Measurements from ENCODE around the gene CABP7. TPM values are rescaled to one million over a fixed set of nuclear protein-coding genes. Genes with fewer than 3 reads are reported as not detected.
A peak's percentile ranks its signal among the peaks of the same experiment; 100 is the strongest.

CABP7 gene
- total and polyA plus RNA-seq, 11 donors: 0.03 to 0.11 TPM; not detected in 9

DNA sequence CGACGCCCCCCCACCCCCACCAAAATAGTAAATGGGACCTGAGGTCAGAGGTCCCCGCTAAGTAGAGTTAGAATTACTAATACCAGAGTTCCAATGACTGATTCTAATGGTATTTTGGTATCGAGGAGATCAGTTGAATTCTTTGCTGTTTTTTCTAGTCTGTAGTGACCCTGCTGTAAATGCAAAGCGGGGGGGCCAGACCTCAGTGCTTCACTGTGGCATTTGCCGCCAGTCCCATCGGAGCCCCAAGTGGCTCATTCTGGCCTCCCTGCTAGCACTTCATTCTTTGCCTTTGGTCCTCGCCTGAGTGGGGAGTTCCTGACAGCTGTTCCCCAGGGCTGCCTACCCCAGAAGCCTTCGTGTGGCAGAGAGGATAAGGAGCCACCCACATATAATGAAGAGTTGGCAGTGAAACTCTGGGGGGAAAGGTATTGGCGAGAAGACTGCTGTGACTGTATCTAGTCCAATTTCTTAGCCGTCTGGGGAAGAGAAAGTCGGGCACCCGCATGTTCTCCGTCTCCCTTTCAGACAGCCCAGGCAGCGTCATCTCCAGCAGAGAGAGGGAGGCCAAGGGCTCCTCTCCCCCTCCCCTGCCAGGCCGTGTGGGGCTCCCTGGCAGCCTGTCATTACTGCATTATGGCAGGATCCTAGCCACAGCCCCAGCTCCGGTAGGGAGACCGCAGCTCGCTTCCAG, 19.4 kb upstream of the CABP7 start:
- no peak overlapping the region for H3K4me3 ChIP-seq
- H3K36me3 ChIP-seq: peaks cover 0 to 15% (median 10%) of the 10 kb centered on the region in 9 donors
- DNase-seq (peak in 1 of 5 donors; percentile 48), ATAC-seq (no peak)
- intact Hi-C loops (cut with DNase I): loop anchor here in 1 of 10 donors (10.0 kb wide), 1 partner anchor 384 kb away; the partner anchor contains the start of gene HORMAD2
- no peaks in the 10 kb centered on the region for H3K9me3 ChIP-seq
- TF ChIP-seq, protein P1, sequence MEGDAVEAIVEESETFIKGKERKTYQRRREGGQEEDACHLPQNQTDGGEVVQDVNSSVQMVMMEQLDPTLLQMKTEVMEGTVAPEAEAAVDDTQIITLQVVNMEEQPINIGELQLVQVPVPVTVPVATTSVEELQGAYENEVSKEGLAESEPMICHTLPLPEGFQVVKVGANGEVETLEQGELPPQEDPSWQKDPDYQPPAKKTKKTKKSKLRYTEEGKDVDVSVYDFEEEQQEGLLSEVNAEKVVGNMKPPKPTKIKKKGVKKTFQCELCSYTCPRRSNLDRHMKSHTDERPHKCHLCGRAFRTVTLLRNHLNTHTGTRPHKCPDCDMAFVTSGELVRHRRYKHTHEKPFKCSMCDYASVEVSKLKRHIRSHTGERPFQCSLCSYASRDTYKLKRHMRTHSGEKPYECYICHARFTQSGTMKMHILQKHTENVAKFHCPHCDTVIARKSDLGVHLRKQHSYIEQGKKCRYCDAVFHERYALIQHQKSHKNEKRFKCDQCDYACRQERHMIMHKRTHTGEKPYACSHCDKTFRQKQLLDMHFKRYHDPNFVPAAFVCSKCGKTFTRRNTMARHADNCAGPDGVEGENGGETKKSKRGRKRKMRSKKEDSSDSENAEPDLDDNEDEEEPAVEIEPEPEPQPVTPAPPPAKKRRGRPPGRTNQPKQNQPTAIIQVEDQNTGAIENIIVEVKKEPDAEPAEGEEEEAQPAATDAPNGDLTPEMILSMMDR (IDR thresholded peaks at IDR 0.05): no peak
- no peak for TF ChIP-seq POLR2A (IDR thresholded peaks at IDR 0.05)
- peaks cover 0 to 24% (median 7%) of the 10 kb centered on the region in 12 donors for H3K4me1 ChIP-seq
- H3K27ac ChIP-seq: no peak overlapping the region
- 56 to 67% (median 64%) methylated on average over 16 to 19 of the region's 19 CpGs for WGBS, 4 donors
- peaks cover 0 to 41% (median 16%) of the 10 kb centered on the region in 9 donors for H3K27me3 ChIP-seq

DNA sequence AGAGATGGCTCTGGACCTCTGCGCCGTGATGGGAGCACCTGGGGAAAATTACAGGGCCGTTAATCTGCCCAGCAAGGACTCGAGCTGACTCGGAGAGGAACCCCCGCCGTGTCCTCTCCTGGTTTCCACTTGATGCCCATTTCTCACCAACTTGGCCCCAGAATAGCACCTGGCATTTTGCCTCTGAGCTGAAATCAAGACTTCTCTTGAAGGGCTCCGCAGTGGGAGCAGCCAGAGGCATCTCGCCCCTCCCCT, 19.0 kb upstream of the CABP7 start:
- Histone ChIP-seq H3K4me3 (no peak overlapping the region), H3K27me3 (peaks cover 0 to 42% (median 16%) of the 10 kb centered on the region in 9 donors), H3K27ac (no peak overlapping the region), H3K36me3 (peaks cover 0 to 11% (median 6%) of the 10 kb centered on the region in 9 donors), H3K9me3 (no peaks in the 10 kb centered on the region), H3K4me1 (peaks cover 0 to 24% (median 7%) of the 10 kb centered on the region in 12 donors)
- intact Hi-C loops (cut with DNase I): loop anchor here in 1 of 10 donors (10.0 kb wide), 1 partner anchor 384 kb away; the partner anchor contains the start of gene HORMAD2
- no peak for DNase-seq
- WGBS, 4 donors: 48 to 66% (median 52%) methylated on average over 2 to 9 of the region's 9 CpGs
- no peak for ATAC-seq
- TF ChIP-seq, protein P1 (IDR thresholded peaks at IDR 0.05): no peak
- TF ChIP-seq POLR2A (IDR thresholded peaks at IDR 0.05): no peak

- no peak overlapping the region for H3K27ac ChIP-seq
- H3K27me3 ChIP-seq: peaks cover 0 to 42% (median 16%) of the 10 kb centered on the region in 9 donors
- TF ChIP-seq POLR2A (IDR thresholded peaks at IDR 0.05): no peak
- TF ChIP-seq, protein P1 (IDR thresholded peaks at IDR 0.05): peak in 1 of 12 donors; percentile 7
- H3K4me3 ChIP-seq: no peak overlapping the region
- H3K4me1 ChIP-seq: peaks cover 0 to 24% (median 7%) of the 10 kb centered on the region in 12 donors
- ATAC-seq (peak in 1 of 4 donors; percentile 11), DNase-seq (no peak)
- no peaks in the 10 kb centered on the region for H3K9me3 ChIP-seq
- 30 to 40% (median 35%) methylated on average over 11 to 14 of the region's 14 CpGs for WGBS, 4 donors
- intact Hi-C loops (cut with DNase I): loop anchor here in 1 of 10 donors (10.0 kb wide), 1 partner anchor 383 kb away; the partner anchor contains the start of gene HORMAD2
- peaks cover 0 to 6% (median 2%) of the 10 kb centered on the region in 9 donors for H3K36me3 ChIP-seq
Measured at GRCh38 chr22:29701155-29701999, 18.4 kb upstream of the CABP7 start.
